Measurements from ENCODE around the gene AQP1. TPM values are rescaled to one million over a fixed set of nuclear protein-coding genes. Genes with fewer than 3 reads are reported as not detected.

Gene AQP1
- total RNA-seq, 1 donor from 2014 or later: 18.0 TPM

DNA sequence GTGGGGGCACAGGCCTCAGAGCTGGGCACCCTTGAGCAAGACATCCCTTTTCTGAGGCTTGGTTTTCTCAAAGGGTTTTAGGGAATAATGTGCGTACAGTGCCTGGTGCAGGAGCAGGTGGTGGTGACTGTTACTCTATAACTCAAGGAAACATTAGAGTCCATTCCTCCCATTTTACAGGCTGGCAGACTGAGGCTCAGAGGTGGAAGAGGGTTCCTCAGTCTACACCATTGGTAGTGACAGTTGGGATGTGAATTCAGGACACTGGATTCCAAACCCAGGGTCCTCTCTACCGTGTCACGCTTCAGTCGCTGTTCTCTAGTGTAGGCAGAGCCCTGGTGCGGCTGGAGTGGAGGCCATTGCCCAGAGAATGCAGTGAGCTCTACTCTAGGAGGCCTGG lies 40.0 kb upstream of the AQP1 start:
- Mint-ChIP-seq H3K27ac (ENCODE audit: unreplicated experiment) (no peak overlapping the region), H3K36me3 (ENCODE audit: low read depth) (peaks cover 14% of the 10 kb centered on the region), H3K4me1 (ENCODE audit: low read depth) (no peaks in the 10 kb centered on the region), H3K4me3 (ENCODE audit: unreplicated experiment) (no peak overlapping the region), H3K27me3 (ENCODE audit: low read depth) (no peaks in the 10 kb centered on the region), H3K9me3 (ENCODE audit: low read depth) (no peaks in the 10 kb centered on the region)
- DNase-seq (ENCODE audit: low spot score): no peak
- TF ChIP-seq, protein P1, sequence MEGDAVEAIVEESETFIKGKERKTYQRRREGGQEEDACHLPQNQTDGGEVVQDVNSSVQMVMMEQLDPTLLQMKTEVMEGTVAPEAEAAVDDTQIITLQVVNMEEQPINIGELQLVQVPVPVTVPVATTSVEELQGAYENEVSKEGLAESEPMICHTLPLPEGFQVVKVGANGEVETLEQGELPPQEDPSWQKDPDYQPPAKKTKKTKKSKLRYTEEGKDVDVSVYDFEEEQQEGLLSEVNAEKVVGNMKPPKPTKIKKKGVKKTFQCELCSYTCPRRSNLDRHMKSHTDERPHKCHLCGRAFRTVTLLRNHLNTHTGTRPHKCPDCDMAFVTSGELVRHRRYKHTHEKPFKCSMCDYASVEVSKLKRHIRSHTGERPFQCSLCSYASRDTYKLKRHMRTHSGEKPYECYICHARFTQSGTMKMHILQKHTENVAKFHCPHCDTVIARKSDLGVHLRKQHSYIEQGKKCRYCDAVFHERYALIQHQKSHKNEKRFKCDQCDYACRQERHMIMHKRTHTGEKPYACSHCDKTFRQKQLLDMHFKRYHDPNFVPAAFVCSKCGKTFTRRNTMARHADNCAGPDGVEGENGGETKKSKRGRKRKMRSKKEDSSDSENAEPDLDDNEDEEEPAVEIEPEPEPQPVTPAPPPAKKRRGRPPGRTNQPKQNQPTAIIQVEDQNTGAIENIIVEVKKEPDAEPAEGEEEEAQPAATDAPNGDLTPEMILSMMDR (IDR thresholded peaks at IDR 0.05): no peak

DNA sequence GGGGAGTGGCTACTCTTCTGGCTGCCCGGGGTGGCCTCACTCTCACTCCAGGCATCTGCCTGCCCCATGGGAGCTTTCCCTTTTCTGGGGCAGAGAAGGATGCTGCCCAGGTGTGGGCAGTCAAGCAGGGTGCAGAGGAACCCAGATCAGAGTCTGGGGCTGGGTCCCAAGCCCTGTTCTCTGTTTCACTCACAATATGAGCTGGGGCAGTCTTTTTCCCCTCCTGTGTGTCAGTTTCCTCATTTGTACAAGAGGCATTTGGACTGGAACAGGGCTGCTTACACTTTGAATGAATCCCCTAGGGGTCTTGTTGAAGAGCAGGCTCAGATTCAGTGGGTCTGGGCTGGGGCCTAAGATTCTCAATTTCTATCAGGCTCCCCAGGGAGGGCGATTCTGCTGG lies 38.4 kb upstream of the AQP1 start:
- TF ChIP-seq, protein P1 (IDR thresholded peaks at IDR 0.05): no peak

DNA sequence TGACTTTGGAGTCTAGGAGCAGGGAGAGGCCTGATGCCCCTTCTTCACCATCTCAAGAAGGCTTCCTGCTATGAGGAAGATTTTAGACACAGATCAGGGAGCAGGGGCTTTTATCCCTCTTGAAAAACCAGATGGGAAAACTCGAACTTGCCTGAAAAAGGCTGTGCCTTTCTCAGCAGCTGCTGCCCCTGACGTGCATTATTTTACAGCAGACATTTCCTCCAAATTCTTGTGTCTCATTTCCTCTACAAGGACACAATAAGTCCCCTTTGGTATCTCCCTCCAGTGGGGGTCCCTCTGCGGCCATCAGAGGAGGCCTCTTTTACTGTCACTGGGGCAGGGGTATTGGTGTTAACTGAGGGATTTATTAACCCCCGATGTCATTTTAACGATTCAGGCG lies 38.0 kb upstream of the AQP1 start:
- no peak for DNase-seq (ENCODE audit: low spot score)
- peaks cover 14% of the 10 kb centered on the region for H3K36me3 Mint-ChIP-seq (ENCODE audit: low read depth)
- H3K4me3 Mint-ChIP-seq (ENCODE audit: unreplicated experiment): no peak overlapping the region
- TF ChIP-seq, protein P1 (IDR thresholded peaks at IDR 0.05): no peak
- no peaks in the 10 kb centered on the region for H3K9me3 Mint-ChIP-seq (ENCODE audit: low read depth)
- no peak overlapping the region for H3K27ac Mint-ChIP-seq (ENCODE audit: unreplicated experiment)
- peaks cover under 1% of the 10 kb centered on the region for H3K27me3 Mint-ChIP-seq (ENCODE audit: low read depth)
- H3K4me1 Mint-ChIP-seq (ENCODE audit: low read depth): no peaks in the 10 kb centered on the region

More for the DNA sequence above, 38.4 kb upstream of the AQP1 start:
- no peak for DNase-seq (ENCODE audit: low spot score)
- Mint-ChIP-seq H3K4me3 (ENCODE audit: unreplicated experiment) (no peak overlapping the region), H3K9me3 (ENCODE audit: low read depth) (no peaks in the 10 kb centered on the region), H3K36me3 (ENCODE audit: low read depth) (peaks cover 14% of the 10 kb centered on the region), H3K27ac (ENCODE audit: unreplicated experiment) (no peak overlapping the region), H3K27me3 (ENCODE audit: low read depth) (no peaks in the 10 kb centered on the region), H3K4me1 (ENCODE audit: low read depth) (no peaks in the 10 kb centered on the region)

DNA sequence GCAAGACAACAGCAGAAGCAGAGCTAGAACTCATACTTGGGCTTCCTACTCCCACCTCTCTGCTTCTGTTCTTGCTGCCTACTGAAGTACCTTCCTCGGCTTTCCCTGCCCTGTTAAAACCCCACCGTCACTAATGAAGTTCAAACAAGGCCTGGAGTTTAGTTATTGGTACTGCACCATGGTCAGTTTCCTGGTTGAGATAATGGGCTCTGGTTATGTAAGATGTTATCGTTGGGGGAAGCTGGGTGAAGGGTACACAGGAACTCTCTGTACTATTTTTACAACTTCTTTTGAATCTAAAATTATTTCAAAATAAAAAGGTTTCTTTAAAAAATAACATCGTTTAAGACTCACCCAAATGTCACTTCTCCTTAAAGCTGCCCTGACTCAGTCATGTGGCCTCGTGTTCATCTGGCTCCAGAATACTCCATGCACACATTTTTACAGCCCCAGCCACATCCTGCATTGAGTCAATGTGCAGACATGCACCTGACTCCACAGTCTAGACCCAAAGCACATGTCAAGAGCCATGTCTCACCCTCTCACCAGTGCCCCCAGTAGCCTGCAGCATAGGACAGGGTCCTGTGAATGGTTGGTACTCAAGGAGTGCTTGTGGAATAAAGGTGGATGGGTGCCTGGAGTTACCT lies 36.9 kb upstream of the AQP1 start:
- Mint-ChIP-seq H3K4me1 (ENCODE audit: low read depth) (no peaks in the 10 kb centered on the region), H3K4me3 (ENCODE audit: unreplicated experiment) (no peak overlapping the region), H3K27me3 (ENCODE audit: low read depth) (peaks cover 3% of the 10 kb centered on the region), H3K36me3 (ENCODE audit: low read depth) (peaks cover 14% of the 10 kb centered on the region), H3K27ac (ENCODE audit: unreplicated experiment) (no peak overlapping the region), H3K9me3 (ENCODE audit: low read depth) (no peaks in the 10 kb centered on the region)
- DNase-seq (ENCODE audit: low spot score): no peak
- TF ChIP-seq, protein P1 (IDR thresholded peaks at IDR 0.05): no peak

DNA sequence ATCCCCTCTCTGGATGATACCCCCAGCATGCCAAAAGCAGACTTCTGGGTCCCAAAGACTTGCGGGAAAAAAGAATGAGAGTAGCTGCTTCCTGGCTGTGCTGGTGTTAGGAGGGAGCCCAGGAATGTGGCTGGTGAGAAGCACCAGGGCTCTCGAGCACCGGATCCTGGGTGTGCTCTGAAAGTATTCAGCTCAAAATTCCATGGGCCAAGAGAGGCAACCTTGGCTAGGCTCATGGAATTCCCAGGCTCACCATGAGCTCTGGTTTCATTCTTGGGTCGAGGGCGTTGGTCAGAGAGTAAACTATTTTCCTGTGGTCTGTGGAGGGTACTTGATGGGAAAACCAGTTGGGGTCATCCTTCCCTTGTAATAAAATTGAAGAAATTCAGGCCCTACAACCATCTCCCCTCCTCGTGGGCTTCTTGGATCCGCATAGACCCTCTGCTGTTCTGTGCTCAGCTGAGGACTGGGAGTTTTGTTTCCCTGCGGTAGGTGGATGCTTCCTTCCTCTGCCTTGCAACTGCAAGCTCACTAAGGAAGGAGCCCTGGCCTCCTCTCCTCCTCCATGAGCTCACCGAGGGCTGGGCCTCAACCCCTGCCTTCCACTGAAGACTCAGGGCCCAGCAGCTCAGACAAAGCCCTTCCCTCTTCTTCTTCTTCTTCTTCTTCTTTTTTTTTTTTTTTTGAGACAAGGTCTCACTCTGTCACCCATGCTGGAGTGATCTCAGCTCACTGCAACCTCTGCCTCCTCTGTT lies 34.5 kb upstream of the AQP1 start:
- DNase-seq (ENCODE audit: low spot score): no peak
- no peaks in the 10 kb centered on the region for H3K9me3 Mint-ChIP-seq (ENCODE audit: low read depth)
- TF ChIP-seq, protein P1 (IDR thresholded peaks at IDR 0.05): no peak
- no peak overlapping the region for H3K4me3 Mint-ChIP-seq (ENCODE audit: unreplicated experiment)
- H3K27ac Mint-ChIP-seq (ENCODE audit: unreplicated experiment): no peak overlapping the region
- H3K4me1 Mint-ChIP-seq (ENCODE audit: low read depth): no peaks in the 10 kb centered on the region
- H3K27me3 Mint-ChIP-seq (ENCODE audit: low read depth): peaks cover 5% of the 10 kb centered on the region
- H3K36me3 Mint-ChIP-seq (ENCODE audit: low read depth): peaks cover 13% of the 10 kb centered on the region

All from chondrocyte (in vitro differentiated cells).